Endothelial cell of umbilical vein (primary cell): ENCODE results near the gene SV2A. TPM values are rescaled to one million over a fixed set of nuclear protein-coding genes. Genes with fewer than 3 reads are reported as not detected.

Experiments
- polyA plus RNA-seq, 4 experiments: library from polyadenylated mRNA; depleted of rRNA in 3 of 4; stranded (reverse) in 3 of 4; unstranded in 1 of 4; fragments of >200 nt; gene quantifications; 2 replicates each; pipeline versions ENCODE4 v1.2.1 to v1.2.3, GENCODE V29; 2011 to 2012; ENCODE audit warnings: missing spikeins in 1 of 4
- total RNA-seq: library from RNA; stranded (reverse); gene quantifications from 2 replicates; pipeline ENCODE4 v1.2.3, GENCODE V29; 2021

The SV2A gene
- total and polyA plus RNA-seq, 2 donors (not counting 3 experiments of a cell fraction or from before 2014, with no cell fraction given), result 2.9 to 5.4 TPM

Other genes starting within 250 kb of the SV2A start
- not detected in 2 replicates for gene FCGR1A, start 135.2 kb downstream of the SV2A start, total RNA-seq
- not detected in 2 replicates for gene FCGR1A, start 135.2 kb downstream of the SV2A start, polyA plus RNA-seq
- 7.0 and 10.8 TPM in 2 replicates for gene BOLA1, start 18.3 kb downstream of the SV2A start, total RNA-seq
- gene BOLA1, start 18.3 kb downstream of the SV2A start, polyA plus RNA-seq, result 12.2 and 16.1 TPM in 2 replicates
- gene SF3B4, start 10.0 kb upstream of the SV2A start, total RNA-seq, result 68.7 and 74.4 TPM in 2 replicates
- 61.2 and 62.7 TPM in 2 replicates for gene SF3B4, start 10.0 kb upstream of the SV2A start, polyA plus RNA-seq
- gene MTMR11, start 19.0 kb upstream of the SV2A start, total RNA-seq, result 7.8 and 11.2 TPM in 2 replicates
- 14.4 and 16.9 TPM in 2 replicates for gene MTMR11, start 19.0 kb upstream of the SV2A start, polyA plus RNA-seq
- 21.1 and 22.8 TPM in 2 replicates for gene OTUD7B, start 92.9 kb upstream of the SV2A start, total RNA-seq
- 3.2 and 4.3 TPM in 2 replicates for gene OTUD7B, start 92.9 kb upstream of the SV2A start, polyA plus RNA-seq
- 40.4 and 43.7 TPM in 2 replicates for gene VPS45, start 149.9 kb upstream of the SV2A start, total RNA-seq
- 24.8 and 25.6 TPM in 2 replicates for gene VPS45, start 149.9 kb upstream of the SV2A start, polyA plus RNA-seq
- gene PLEKHO1, start 232.1 kb upstream of the SV2A start, total RNA-seq, result 101 and 121 TPM in 2 replicates
- gene PLEKHO1, start 232.1 kb upstream of the SV2A start, polyA plus RNA-seq, result 59.8 and 71.9 TPM in 2 replicates